GM12878 (cell line): ENCODE measurements around the gene SNRNP25.

Source experiments
- TCF12 ChIP-seq: IDR thresholded peaks from 2 replicates; pipeline ENCODE4 v1.6.1; 2011; ENCODE audit warnings: low read depth, mild to moderate bottlenecking, low read length
- USF1 ChIP-seq: IDR thresholded peaks from 2 replicates; pipeline ENCODE4 v1.6.1; 2011; ENCODE audit warnings: borderline replicate concordance, low read depth, mild to moderate bottlenecking, moderate library complexity, mixed read lengths, low read length; ENCODE audit not compliant: insufficient read depth; ENCODE audit errors: extremely low read length

DNA sequence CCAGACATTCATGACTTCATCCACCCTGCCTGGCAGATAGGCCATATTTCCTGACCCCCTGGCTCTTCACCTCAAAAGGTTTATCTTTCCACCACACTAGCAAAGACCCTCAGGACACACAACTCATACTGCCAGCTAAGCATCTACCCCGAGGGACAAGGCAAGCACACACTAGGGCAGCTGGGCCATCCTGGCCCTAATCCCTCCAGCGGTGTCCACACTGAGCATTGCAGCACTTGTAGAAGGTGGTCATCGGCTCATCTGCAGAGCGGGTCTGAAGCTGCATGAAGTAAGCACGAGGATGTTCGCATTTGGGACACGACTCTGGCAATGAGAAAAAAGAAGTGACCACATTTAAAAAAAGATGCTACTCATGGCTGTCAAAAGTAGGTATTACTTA, 6.4 kb upstream of the SNRNP25 start:
- TF ChIP-seq USF1 = no peak
- no peak for TF ChIP-seq TCF12
